Neural progenitor cell (in vitro differentiated cells): ENCODE data around the gene GPR132.

Source experiments
- CTCF ChIP-seq: fragments of 200-600 bp; sonication (generic); IDR thresholded peaks from 2 replicates; pipeline ENCODE4 v1.5.1; 2017; ENCODE audit warnings: antibody characterized with exemption, mild to moderate bottlenecking
- EZH2 ChIP-seq: fragments of 200-600 bp; sonication (generic); IDR thresholded peaks from 2 replicates; pipeline ENCODE4 v1.6.1; 2017; ENCODE audit warnings: antibody characterized with exemption, mild to moderate bottlenecking, moderate library complexity
- EZH2phosphoT487 ChIP-seq: fragments of 200-600 bp; sonication (generic); IDR thresholded peaks from 2 replicates; pipeline ENCODE4 v1.6.1; 2017; ENCODE audit warnings: antibody characterized with exemption

GRCh38 chr14:105043641-105044040 is 21.6 kb downstream of the GPR132 start:
- no peak for TF ChIP-seq CTCF
- no peak for TF ChIP-seq EZH2
- no peak for TF ChIP-seq EZH2phosphoT487
